HepG2 (cell line): Measurements from ENCODE around the gene SRC. TPM values are rescaled to one million over a fixed set of nuclear protein-coding genes. Genes with fewer than 3 reads are reported as not detected.

ENCODE experiments used
- AHDC1 ChIP-seq: sonication (generic); formaldehyde crosslinking; IDR thresholded peaks from 2 replicates; pipeline ENCODE4 v1.5.1; 2020; ENCODE audit warnings: mild to moderate bottlenecking, missing genetic modification reagents, borderline replicate concordance
- ARNT ChIP-seq: fragments of 450-650 bp; IDR thresholded peaks from 2 replicates; pipeline ENCODE4 v1.6.1; 2017
- ATAD3A ChIP-seq: sonication (generic); formaldehyde crosslinking; IDR thresholded peaks from 2 replicates; pipeline ENCODE4 v1.4.0; 2020; ENCODE audit warnings: missing genetic modification reagents
- IKZF1 ChIP-seq: fragments of 450-650 bp; IDR thresholded peaks from 2 replicates; pipeline ENCODE4 v1.7.1; 2016
- KAT8 ChIP-seq: IDR thresholded peaks from 2 replicates; pipeline ENCODE4 v1.6.1; 2016; ENCODE audit warnings: missing genetic modification reagents, missing compliant biosample characterization
- MAFG ChIP-seq: sonication (generic); formaldehyde crosslinking; IDR thresholded peaks from 2 replicates; pipeline ENCODE4 v1.5.1; 2020; ENCODE audit warnings: mild to moderate bottlenecking, missing genetic modification reagents
- POLR2AphosphoS2 ChIP-seq: IDR thresholded peaks from 2 replicates; pipeline ENCODE4 v1.6.1; 2011; ENCODE audit warnings: low read depth, low read length, improper control_type of control experiment
- SRSF1 ChIP-seq: fragments of 200-400 bp; formaldehyde crosslinking; optimal IDR thresholded peaks from 2 replicates; pipeline ENCODE3; 2017; ENCODE audit warnings: mild to moderate bottlenecking, low read depth, low read length, moderate library complexity
- ZFP90 ChIP-seq: sonication (generic); formaldehyde crosslinking; IDR thresholded peaks from 2 replicates; pipeline ENCODE4 v1.8.0; 2022; ENCODE audit warnings: missing genetic modification reagents, mild to moderate bottlenecking, inconsistent platforms, borderline replicate concordance
- ZKSCAN8 ChIP-seq: IDR thresholded peaks from 2 replicates; pipeline ENCODE4 v1.6.1; 2016; ENCODE audit warnings: borderline replicate concordance, missing genetic modification reagents, missing compliant biosample characterization
- ZNF18 ChIP-seq: sonication (generic); formaldehyde crosslinking; IDR thresholded peaks from 2 replicates; pipeline ENCODE4 v1.8.0; 2022; ENCODE audit warnings: mild to moderate bottlenecking, missing genetic modification reagents; ENCODE audit not compliant: insufficient replicate concordance
- ZNF263 ChIP-seq: sonication (generic); formaldehyde crosslinking; IDR thresholded peaks from 2 replicates; pipeline ENCODE4 v1.4.0; 2020; ENCODE audit warnings: missing genetic modification reagents
- ZNF343 ChIP-seq: sonication (generic); formaldehyde crosslinking; IDR thresholded peaks from 2 replicates; pipeline ENCODE4 v1.4.0; 2020; ENCODE audit warnings: mild to moderate bottlenecking, missing genetic modification reagents
- ZNF354B ChIP-seq: sonication (generic); formaldehyde crosslinking; IDR thresholded peaks from 2 replicates; pipeline ENCODE4 v1.8.0; 2022; ENCODE audit warnings: mild to moderate bottlenecking, missing genetic modification reagents
- ZNF878 ChIP-seq: sonication (generic); formaldehyde crosslinking; IDR thresholded peaks from 2 replicates; pipeline ENCODE4 v1.8.1; 2023; ENCODE audit warnings: mild to moderate bottlenecking, missing genetic modification reagents, moderate library complexity
- polyA plus RNA-seq, 8 experiments: library from polyadenylated mRNA; depleted of rRNA in 3 of 8; stranded (reverse) in 7 of 8; unstranded in 1 of 8; fragments of >200 nt; fragmentation: Illumina TruSeq in 4 of 8; extraction: Trizol in 4 of 8; gene quantifications; 2 replicates each; pipeline versions ENCODE4 v1.2.1 to v1.2.3, GENCODE V29; 2011 to 2016; ENCODE audit warnings: low read depth in 4 of 8, missing spikeins in 1 of 8, mixed read lengths in 1 of 8; ENCODE audit not compliant: insufficient read depth in 1 of 8
- total RNA-seq, 5 experiments: library from RNA; depleted of rRNA; stranded (reverse); fragments of >200 nt; fragmentation: Illumina TruSeq; extraction: Trizol; gene quantifications; 2 replicates each; pipeline ENCODE4 v1.2.3, GENCODE V29; 2016; ENCODE audit warnings: low read depth in 1 of 5

SRC gene
- total and polyA plus RNA-seq, 2 of the 13 experiments (the other 11 are each of a cell fraction or from before 2014, with no cell fraction given) = 54.7 to 192 TPM

- TF ChIP-seq AHDC1 (CRISPR knock-in tag) (peak; percentile 52; the same call in 1 of the 2 replicates), ATAD3A (CRISPR knock-in tag) (no peak), ZNF878 (CRISPR knock-in tag) (no peak), ZNF354B (no peak), POLR2AphosphoS2 (no peak), ARNT (no peak), KAT8 (CRISPR knock-in tag) (peak; percentile 33; the same call in 1 of the 2 replicates), ZKSCAN8 (no peak), ZNF263 (CRISPR knock-in tag) (no peak), SRSF1 (no peak), ZNF18 (no peak), MAFG (CRISPR knock-in tag) (no peak), IKZF1 (no peak), ZNF343 (CRISPR knock-in tag) (no peak), ZFP90 (CRISPR knock-in tag) (no peak)
Measured at GRCh38 chr20:37299718-37300528, 46.0 kb upstream of the SRC start (continued).
